K562 (cell line): ENCODE results near the gene MYO16. TPM values are rescaled to one million over a fixed set of nuclear protein-coding genes. Genes with fewer than 3 reads are reported as not detected.

Source experiments
- ATAC-seq: fragments of 200-7000 bp; cut with Tn5 transposase; 3 replicates; pipeline ENCODE4 v1.9.1; 2020; ENCODE audit warnings: moderate library complexity
- BruUV-seq: library from RNA; stranded (reverse); fragments of 400-500 nt; replicated peaks from 2 replicates; lab custom pipeline; 2021; lab: Mats Ljungman, UMichigan
- CTCF ChIA-PET: fragments of 300-600 bp; formaldehyde crosslinking; extraction: SDS; loops from one replicate; lab custom pipeline; 2021; ENCODE audit warnings: low intra/inter-chr PET ratio; lab: Yijun Ruan, JAX
- POLR2A ChIA-PET: fragments of 300-600, 350-650 bp; sonication (Branson Sonifier 250); formaldehyde crosslinking; extraction: SDS; loops from one replicate; lab custom pipeline; 2021; ENCODE audit warnings: antibody characterized with exemption, inconsistent platforms; lab: Yijun Ruan, JAX
- DNase-seq, 4 experiments: peaks; one replicate each; pipeline versions ENCODE4 v3.0.0 to v3.0.0-alpha.2; 2011 to 2018; ENCODE audit warnings: low spot score in 3 of 4, mixed read lengths in 3 of 4; ENCODE audit errors: extremely low read depth in 1 of 4
- FAIRE-seq: peaks from 2 replicates; lab custom pipeline; 2011; peaks lifted over from hg19 to GRCh38; lab: Jason Lieb, UNC
- H2AFZ ChIP-seq: 2 replicates; pipeline ENCODE4 v1.6.0; 2011; ENCODE audit warnings: low read depth, low read length, control low read depth, inconsistent platforms
- H3K27ac ChIP-seq: fragments of 200-600 bp; 3 replicates; pipeline ENCODE4 v1.8.0; 2011; ENCODE audit warnings: low read depth, mild to moderate bottlenecking, control low read depth, inconsistent platforms, low read length, moderate library complexity, mixed read lengths; ENCODE audit errors: extremely low read depth
- H3K27me3 ChIP-seq, 2 experiments: fragments of 300-600 bp in 1 of 2; 2 replicates in 1 of 2; 3 replicates in 1 of 2; pipeline versions ENCODE4 v1.6.0 to v1.8.0; 2011; ENCODE audit warnings: inconsistent platforms in 2 of 2, low read length in 2 of 2, mild to moderate bottlenecking in 1 of 2, mixed read lengths in 1 of 2, moderate library complexity in 1 of 2; ENCODE audit not compliant: control insufficient read depth in 2 of 2, insufficient read depth in 2 of 2
- H3K36me3 ChIP-seq: fragments of 300-600 bp; 3 replicates; pipeline ENCODE4 v1.8.0; 2011; ENCODE audit warnings: mild to moderate bottlenecking, low read length, inconsistent platforms; ENCODE audit not compliant: control insufficient read depth, insufficient read depth
- H3K4me1 ChIP-seq, 2 experiments: fragments of 200-600 bp in 1 of 2; replicated peaks in 1 of 2; 2 replicates in 1 of 2; 3 replicates in 1 of 2; pipeline versions ENCODE4 v1.5.1 to v1.8.0; 2011; ENCODE audit warnings: inconsistent platforms in 2 of 2, low read length in 2 of 2, mild to moderate bottlenecking in 1 of 2, mixed read lengths in 1 of 2, moderate library complexity in 1 of 2; ENCODE audit not compliant: control insufficient read depth in 2 of 2, insufficient read depth in 2 of 2
- H3K4me2 ChIP-seq: 2 replicates; pipeline ENCODE4 v1.6.1; 2011; ENCODE audit warnings: low read length, control low read depth, inconsistent platforms, mixed read lengths; ENCODE audit not compliant: insufficient read depth
- H3K4me3 ChIP-seq: fragments of 200-600 bp; sonication (generic), shearing (Covaris generic); 2 replicates; pipeline ENCODE4 v1.5.1; 2016; ENCODE audit warnings: control low read depth, inconsistent platforms
- H3K79me2 ChIP-seq: fragments of 200-600 bp; 3 replicates; pipeline ENCODE4 v1.8.0; 2011; ENCODE audit warnings: low read length, inconsistent platforms; ENCODE audit not compliant: control insufficient read depth, insufficient read depth
- H3K9ac ChIP-seq, 2 experiments: 2 replicates each; pipeline versions ENCODE4 v1.6.0 to v1.6.1; 2011; ENCODE audit warnings: low read depth in 2 of 2, low read length in 2 of 2, control low read depth in 1 of 2, inconsistent platforms in 1 of 2, mild to moderate bottlenecking in 1 of 2, mixed read lengths in 1 of 2; ENCODE audit not compliant: insufficient read depth in 1 of 2
- H3K9me1 ChIP-seq: one replicate; pipeline ENCODE4 v1.6.0; 2011; ENCODE audit warnings: inconsistent platforms, mild to moderate bottlenecking, low read length, moderate library complexity; ENCODE audit not compliant: control insufficient read depth, insufficient read depth
- H3K9me3 ChIP-seq: replicated peaks from 2 replicates; pipeline ENCODE4 v1.5.1; 2011; ENCODE audit warnings: low read depth, low read length, inconsistent platforms; ENCODE audit not compliant: control insufficient read depth, insufficient read depth
- H4K20me1 ChIP-seq: replicated peaks from 2 replicates; pipeline ENCODE4 v1.6.1; 2011; ENCODE audit warnings: low read length, inconsistent platforms, mixed read lengths; ENCODE audit not compliant: control insufficient read depth, insufficient read depth
- CTCF ChIP-seq, 3 experiments: IDR thresholded peaks in 2 of 3; conservative IDR thresholded peaks in 1 of 3; 2 replicates each; pipeline ENCODE4 v1.5.1; 2011 to 2012; ENCODE audit warnings: low read length in 3 of 3, mild to moderate bottlenecking in 3 of 3, control low read depth in 2 of 3, improper control_type of control experiment in 1 of 3, inconsistent platforms in 1 of 3, low read depth in 1 of 3, mixed read lengths in 1 of 3, moderate library complexity in 1 of 3; ENCODE audit not compliant: insufficient read depth in 2 of 3
- MEF2A ChIP-seq: IDR thresholded peaks from 2 replicates; pipeline ENCODE4 v1.6.1; 2011; ENCODE audit warnings: low read depth, mild to moderate bottlenecking, low read length, moderate library complexity; ENCODE audit not compliant: control insufficient read depth
- RAD21 ChIP-seq, 2 experiments: fragments of 250-450 bp in 1 of 2; fragments of 450-650 bp in 1 of 2; sonication (Bioruptor Pico) in 1 of 2; formaldehyde crosslinking in 1 of 2; IDR thresholded peaks in 1 of 2; conservative IDR thresholded peaks in 1 of 2; 2 replicates each; pipeline versions ENCODE4 v1.4.0 to v1.8.0; 2020 to 2022; ENCODE audit warnings: mild to moderate bottlenecking in 2 of 2, moderate library complexity in 1 of 2
- SMAD4 ChIP-seq: fragments of 250-450 bp; sonication (Bioruptor Pico); conservative IDR thresholded peaks from 2 replicates; pipeline ENCODE4 v1.8.0; 2021; ENCODE audit warnings: inconsistent platforms, mild to moderate bottlenecking, moderate library complexity
- ZNF449 ChIP-seq: fragments of 250-450 bp; sonication (Bioruptor Pico); IDR thresholded peaks from 2 replicates; pipeline ENCODE4 v1.8.0; 2022; ENCODE audit warnings: moderate library complexity, mild to moderate bottlenecking, inconsistent platforms
- WGBS: fragments of 100-300 bp; shearing (Covaris generic); methylation state at CpG from one replicate; pipeline ENCODE4 v1.1.6; 2016; ENCODE audit warnings: low coverage, mixed read lengths; ENCODE audit not compliant: insufficient coverage; ENCODE audit errors: missing lambda C conversion rate; 5-methylcytosine and 5-hydroxymethylcytosine counted together
- in situ Hi-C: fragments of 300-500 bp; cut with MboI; formaldehyde crosslinking; loops from 4 replicates; pipeline ENCODE4 v1.15.0; 2018; ENCODE audit warnings: inconsistent platforms, mixed read lengths
- intact Hi-C: fragments of 100-400 bp; cut with micrococcal nuclease; formaldehyde crosslinking; loops from 2 replicates; pipeline ENCODE4 v1.14.2; 2022
- polyA plus RNA-seq, 8 experiments: library from polyadenylated mRNA; depleted of rRNA in 4 of 8; stranded (reverse) in 5 of 8; unstranded in 3 of 8; fragments of >200 nt; fragmentation: Nextera tagmentation in 2 of 8; fragmentation: Illumina TruSeq in 1 of 8; extraction: Ambion mirVana in 2 of 8; extraction: Trizol in 1 of 8; gene quantifications; 2 replicates each; pipeline versions ENCODE4 v1.2.1 to v1.2.3, GENCODE V29; 2011 to 2014; ENCODE audit warnings: inconsistent platforms in 1 of 8, missing spikeins in 1 of 8
- total RNA-seq, 7 experiments: library from RNA; depleted of rRNA in 6 of 7; stranded (reverse); fragments of >200 nt in 6 of 7; fragmentation: Illumina TruSeq in 2 of 7; extraction: Trizol in 2 of 7; gene quantifications; 2 replicates each; pipeline versions ENCODE4 v1.2.1 to v1.2.3, GENCODE V29; 2011 to 2021; ENCODE audit warnings: low replicate concordance in 1 of 7

MYO16 gene
- total and polyA plus RNA-seq, 9 of the 15 experiments (the other 6 are each of a cell fraction or from before 2014, with no cell fraction given): 4.3 to 45.7 (median 12.1) TPM

GRCh38 chr13:109192306-109192705 lies 562.9 kb downstream of the MYO16 start (continued):
- TF ChIP-seq ZNF449 (no peak), MEF2A (no peak)

- in situ Hi-C loops: no loop called here
- ChIA-PET POLR2A (no interaction called here), CTCF (interaction anchor here (0.6 kb wide), 1 partner anchor 95 kb away, joined by 3 read pairs; no protein-coding TSS in a partner anchor)
- no peak overlapping the region for H3K4me3 ChIP-seq
- no peaks in the 10 kb centered on the region for H3K79me2 ChIP-seq
- H3K36me3 ChIP-seq: no peaks in the 10 kb centered on the region
- BruUV-seq: no TSS peak
- ATAC-seq (peak; percentile 80), DNase-seq (peak; percentile 10 to 24 (median 12))
- no peak overlapping the region for H3K4me2 ChIP-seq
- 41% methylated on average over 9 of the region's 9 CpGs for WGBS
- H4K20me1 ChIP-seq: no peaks in the 10 kb centered on the region
- H3K27ac ChIP-seq: no peak overlapping the region
- no peaks in the 10 kb centered on the region for H3K27me3 ChIP-seq
- TF ChIP-seq CTCF (IDR thresholded peaks at IDR 0.05 in 2 of 3, conservative IDR thresholded peaks at IDR 0.05 in 1 of 3; ENCODE audit: insufficient read depth in 2 of 3, low read depth in 1 of 3, low read length in 3 of 3) (peak in 2 of 3 experiments; percentile 32 to 45; a peak in 2 of 6 replicates), SMAD4 (CRISPR knock-in tag) (no peak), RAD21 (CRISPR knock-in tag; conservative IDR thresholded peaks at IDR 0.05 in 1 of 2, IDR thresholded peaks at IDR 0.05 in 1 of 2) (peak in 1 of 2 experiments; percentile 9; a peak in 1 of 4 replicates)
- TF ChIP-seq, all 486 proteins: peak for 2
- Histone ChIP-seq H3K4me1 (no peaks in the 10 kb centered on the region), H3K9me3 (no peaks in the 10 kb centered on the region), H3K9ac (no peak overlapping the region), H3K9me1 (no peaks in the 10 kb centered on the region), H2AFZ (no peak overlapping the region)
- no peak for FAIRE-seq
- intact Hi-C loops: no loop called here
Observed at GRCh38 chr13:109196948-109197347, 567.5 kb downstream of the MYO16 start.
